ENCODE data around the gene PPP2R3B. TPM values are rescaled to one million over a fixed set of nuclear protein-coding genes. Genes with fewer than 3 reads are reported as not detected.

Gene PPP2R3B
- polyA plus RNA-seq, 1 donor (not counting 4 experiments of a cell fraction or from before 2014, with no cell fraction given) = 6.6 TPM

GRCh38 chrX:405149-405548, 18.4 kb upstream of the PPP2R3B start:
- Histone ChIP-seq H3K36me3 (ENCODE audit: control insufficient read depth in 2 of 2, extremely low read depth in 1 of 2, insufficient read depth in 2 of 2, low read length in 2 of 2) (no peaks in the 10 kb centered on the region), H3K27ac (ENCODE audit: control insufficient read depth, insufficient read depth, low read length) (no peak overlapping the region), H4K20me1 (ENCODE audit: control insufficient read depth, extremely low read depth, insufficient read depth, low read length) (no peaks in the 10 kb centered on the region), H3K27me3 (ENCODE audit: control insufficient read depth, extremely low read depth, insufficient read depth, low read length) (no peaks in the 10 kb centered on the region), H2AFZ (ENCODE audit: control insufficient read depth, low read length) (no peak overlapping the region), H3K4me2 (ENCODE audit: control insufficient read depth, extremely low read depth, insufficient read depth, low read depth, low read length) (no peak overlapping the region), H3K9ac (ENCODE audit: control insufficient read depth, extremely low read depth, insufficient read depth, low read length) (no peak overlapping the region), H3K4me1 (ENCODE audit: control insufficient read depth, extremely low read depth, insufficient read depth, low read length) (no peaks in the 10 kb centered on the region), H3K4me3 (ENCODE audit: control insufficient read depth in 2 of 3, extremely low read depth in 1 of 3, insufficient read depth in 2 of 3, low read depth in 1 of 3, low read length in 3 of 3) (no peak overlapping the region), H3K9me3 (ENCODE audit: control insufficient read depth, low read depth, low read length) (peaks cover 3% of the 10 kb centered on the region), H3K79me2 (ENCODE audit: control insufficient read depth, insufficient read depth, low read length) (no peaks in the 10 kb centered on the region), H3K9me1 (ENCODE audit: control insufficient read depth, extremely low read depth, insufficient read depth, low read length) (no peaks in the 10 kb centered on the region)
- FAIRE-seq (no peak), DNase-seq (ENCODE audit: low read depth, low spot score) (no peak)
- TF ChIP-seq EZH2 (IDR thresholded peaks at IDR 0.05; ENCODE audit: low read length) = no peak
- TF ChIP-seq, protein P1, sequence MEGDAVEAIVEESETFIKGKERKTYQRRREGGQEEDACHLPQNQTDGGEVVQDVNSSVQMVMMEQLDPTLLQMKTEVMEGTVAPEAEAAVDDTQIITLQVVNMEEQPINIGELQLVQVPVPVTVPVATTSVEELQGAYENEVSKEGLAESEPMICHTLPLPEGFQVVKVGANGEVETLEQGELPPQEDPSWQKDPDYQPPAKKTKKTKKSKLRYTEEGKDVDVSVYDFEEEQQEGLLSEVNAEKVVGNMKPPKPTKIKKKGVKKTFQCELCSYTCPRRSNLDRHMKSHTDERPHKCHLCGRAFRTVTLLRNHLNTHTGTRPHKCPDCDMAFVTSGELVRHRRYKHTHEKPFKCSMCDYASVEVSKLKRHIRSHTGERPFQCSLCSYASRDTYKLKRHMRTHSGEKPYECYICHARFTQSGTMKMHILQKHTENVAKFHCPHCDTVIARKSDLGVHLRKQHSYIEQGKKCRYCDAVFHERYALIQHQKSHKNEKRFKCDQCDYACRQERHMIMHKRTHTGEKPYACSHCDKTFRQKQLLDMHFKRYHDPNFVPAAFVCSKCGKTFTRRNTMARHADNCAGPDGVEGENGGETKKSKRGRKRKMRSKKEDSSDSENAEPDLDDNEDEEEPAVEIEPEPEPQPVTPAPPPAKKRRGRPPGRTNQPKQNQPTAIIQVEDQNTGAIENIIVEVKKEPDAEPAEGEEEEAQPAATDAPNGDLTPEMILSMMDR (optimal IDR thresholded peaks at IDR 0.05 in 1 of 3, IDR thresholded peaks at IDR 0.05 in 1 of 3, conservative IDR thresholded peaks at IDR 0.05 in 1 of 3; ENCODE audit: extremely low read depth in 1 of 3, insufficient read depth in 2 of 3, low read length in 3 of 3) = no peak
- dilution Hi-C loops (cut with MboI; ENCODE audit: extremely low pct_ligation_motif_present, low sequenced_read_pairs) = no loop called here

- Histone ChIP-seq H3K36me3 (ENCODE audit: control insufficient read depth in 2 of 2, extremely low read depth in 1 of 2, insufficient read depth in 2 of 2, low read length in 2 of 2) (no peaks in the 10 kb centered on the region), H3K79me2 (ENCODE audit: control insufficient read depth, insufficient read depth, low read length) (no peaks in the 10 kb centered on the region), H3K9me1 (ENCODE audit: control insufficient read depth, extremely low read depth, insufficient read depth, low read length) (no peaks in the 10 kb centered on the region), H3K4me2 (ENCODE audit: control insufficient read depth, extremely low read depth, insufficient read depth, low read depth, low read length) (no peak overlapping the region), H4K20me1 (ENCODE audit: control insufficient read depth, extremely low read depth, insufficient read depth, low read length) (no peaks in the 10 kb centered on the region), H3K27ac (ENCODE audit: control insufficient read depth, insufficient read depth, low read length) (no peak overlapping the region), H3K9me3 (ENCODE audit: control insufficient read depth, low read depth, low read length) (peaks cover 3% of the 10 kb centered on the region), H2AFZ (ENCODE audit: control insufficient read depth, low read length) (no peak overlapping the region), H3K27me3 (ENCODE audit: control insufficient read depth, extremely low read depth, insufficient read depth, low read length) (no peaks in the 10 kb centered on the region), H3K4me1 (ENCODE audit: control insufficient read depth, extremely low read depth, insufficient read depth, low read length) (no peaks in the 10 kb centered on the region), H3K9ac (ENCODE audit: control insufficient read depth, extremely low read depth, insufficient read depth, low read length) (no peak overlapping the region), H3K4me3 (ENCODE audit: control insufficient read depth in 2 of 3, extremely low read depth in 1 of 3, insufficient read depth in 2 of 3, low read depth in 1 of 3, low read length in 3 of 3) (no peak overlapping the region)
- FAIRE-seq = no peak
- TF ChIP-seq, protein P1 (optimal IDR thresholded peaks at IDR 0.05 in 1 of 3, IDR thresholded peaks at IDR 0.05 in 1 of 3, conservative IDR thresholded peaks at IDR 0.05 in 1 of 3; ENCODE audit: extremely low read depth in 1 of 3, insufficient read depth in 2 of 3, low read length in 3 of 3) = no peak
- no peak for TF ChIP-seq EZH2 (IDR thresholded peaks at IDR 0.05; ENCODE audit: low read length)
- DNase-seq (ENCODE audit: low read depth, low spot score) = no peak
- dilution Hi-C loops (cut with MboI; ENCODE audit: extremely low pct_ligation_motif_present, low sequenced_read_pairs) = no loop called here
Observed at GRCh38 chrX:404656-405055, 17.9 kb upstream of the PPP2R3B start.
